K562 (cell line): ENCODE results near the gene COL20A1. TPM values are rescaled to one million over a fixed set of nuclear protein-coding genes. Genes with fewer than 3 reads are reported as not detected.

Experiments used
- CREM ChIP-seq: IDR thresholded peaks from 2 replicates; pipeline ENCODE4 v1.6.1; 2014; ENCODE audit warnings: antibody characterized with exemption, low read depth
- CXXC5 ChIP-seq: fragments of 250-450 bp; sonication (Bioruptor Pico); IDR thresholded peaks from 2 replicates; pipeline ENCODE4 v1.8.0; 2022; ENCODE audit warnings: inconsistent platforms, mild to moderate bottlenecking, moderate library complexity
- ETS2 ChIP-seq: IDR thresholded peaks from 2 replicates; pipeline ENCODE4 v1.6.1; 2016; ENCODE audit warnings: borderline replicate concordance, missing genetic modification characterization, mild to moderate bottlenecking, moderate library complexity, missing compliant biosample characterization; ENCODE audit not compliant: poor library complexity, severe bottlenecking
- NFRKB ChIP-seq: fragments of 450-650 bp; IDR thresholded peaks from 2 replicates; pipeline ENCODE4 v1.6.1; 2016; ENCODE audit warnings: low read depth
- NUFIP1 ChIP-seq: fragments of 450-650 bp; IDR thresholded peaks from 2 replicates; pipeline ENCODE4 v1.6.1; 2018; ENCODE audit not compliant: partially characterized antibody
- PHB2 ChIP-seq: fragments of 450-650 bp; IDR thresholded peaks from 2 replicates; pipeline ENCODE4 v1.6.1; 2017; ENCODE audit warnings: low read depth
- PRDM10 ChIP-seq: fragments of 450-650 bp; IDR thresholded peaks from 2 replicates; pipeline ENCODE4 v1.6.1; 2018; ENCODE audit not compliant: partially characterized antibody
- RBM34 ChIP-seq: fragments of 200-400 bp; formaldehyde crosslinking; IDR thresholded peaks from 2 replicates; pipeline ENCODE4 v1.6.1; 2018; ENCODE audit warnings: low read length, borderline replicate concordance; ENCODE audit not compliant: insufficient read depth
- SAP30 ChIP-seq: fragments of 200-600 bp; sonication (generic); IDR thresholded peaks from 2 replicates; pipeline ENCODE4 v1.6.1; 2012; ENCODE audit warnings: borderline replicate concordance, low read depth, mild to moderate bottlenecking, moderate library complexity, low read length, control low read depth, inconsistent platforms; ENCODE audit not compliant: insufficient read depth, poor library complexity, severe bottlenecking
- SMARCB1 ChIP-seq: IDR thresholded peaks from 2 replicates; pipeline ENCODE4 v1.6.1; 2011; ENCODE audit warnings: improper control_type of control experiment, low read depth; ENCODE audit not compliant: insufficient read length
- SREBF1 ChIP-seq: fragments of 150-350 bp; IDR thresholded peaks from 2 replicates; pipeline ENCODE4 v1.6.1; 2014; ENCODE audit warnings: antibody characterized with exemption, low read depth, low read length, borderline replicate concordance
- SREBF2 ChIP-seq: sonication (generic); formaldehyde crosslinking; IDR thresholded peaks from 2 replicates; pipeline ENCODE4 v1.4.0; 2020; ENCODE audit warnings: mild to moderate bottlenecking, missing genetic modification reagents
- STAT5A ChIP-seq: IDR thresholded peaks from 2 replicates; pipeline ENCODE4 v1.6.1; 2012; ENCODE audit warnings: low read length, inconsistent platforms, borderline replicate concordance
- TCF7L2 ChIP-seq: fragments of 150-350 bp; IDR thresholded peaks from 2 replicates; pipeline ENCODE4 v1.6.1; 2016; ENCODE audit warnings: low read depth, mild to moderate bottlenecking, low read length, moderate library complexity
- USF2 ChIP-seq: sonication (generic); formaldehyde crosslinking; IDR thresholded peaks from 2 replicates; pipeline ENCODE4 v1.5.0; 2020; ENCODE audit warnings: missing genetic modification reagents
- ZKSCAN3 ChIP-seq: fragments of 250-450 bp; sonication (Bioruptor Pico); IDR thresholded peaks from 2 replicates; pipeline ENCODE4 v1.4.0; 2020
- ZNF217 ChIP-seq: sonication (generic); formaldehyde crosslinking; IDR thresholded peaks from 2 replicates; pipeline ENCODE4 v1.8.0; 2022; ENCODE audit warnings: mild to moderate bottlenecking, missing genetic modification reagents
- ZNF695 ChIP-seq: fragments of 450-650 bp; formaldehyde crosslinking; IDR thresholded peaks from 2 replicates; pipeline ENCODE4 v1.4.0; 2020; ENCODE audit warnings: mild to moderate bottlenecking, moderate library complexity
- polyA plus RNA-seq, 8 experiments: library from polyadenylated mRNA; depleted of rRNA in 4 of 8; stranded (reverse) in 5 of 8; unstranded in 3 of 8; fragments of >200 nt; fragmentation: Nextera tagmentation in 2 of 8; fragmentation: Illumina TruSeq in 1 of 8; extraction: Ambion mirVana in 2 of 8; extraction: Trizol in 1 of 8; gene quantifications; 2 replicates each; pipeline versions ENCODE4 v1.2.1 to v1.2.3, GENCODE V29; 2011 to 2014; ENCODE audit warnings: inconsistent platforms in 1 of 8, missing spikeins in 1 of 8
- total RNA-seq, 7 experiments: library from RNA; depleted of rRNA in 6 of 7; stranded (reverse); fragments of >200 nt in 6 of 7; fragmentation: Illumina TruSeq in 2 of 7; extraction: Trizol in 2 of 7; gene quantifications; 2 replicates each; pipeline versions ENCODE4 v1.2.1 to v1.2.3, GENCODE V29; 2011 to 2021; ENCODE audit warnings: low replicate concordance in 1 of 7
- TF ChIP-seq, protein P1 (sequence below): sonication (generic); IDR thresholded peaks from 2 replicates; pipeline ENCODE4 v1.6.1; 2016
- TF ChIP-seq, protein P2 (sequence below): sonication (generic); formaldehyde crosslinking; IDR thresholded peaks from 2 replicates; pipeline ENCODE4 v1.8.0; 2022; ENCODE audit warnings: mild to moderate bottlenecking, missing genetic modification reagents
- TF ChIP-seq, protein P3 (sequence below): sonication (generic); formaldehyde crosslinking; IDR thresholded peaks from 2 replicates; pipeline ENCODE4 v1.8.1; 2023; ENCODE audit warnings: mild to moderate bottlenecking, missing genetic modification reagents

The COL20A1 gene
- total and polyA plus RNA-seq, 9 of the 15 experiments (the other 6 are each of a cell fraction or from before 2014, with no cell fraction given): not detected

GRCh38 chr20:63264000-63264399, 29.0 kb upstream of the COL20A1 start (continued):
- TF ChIP-seq USF2 (CRISPR knock-in tag): no peak
- TF ChIP-seq NUFIP1: no peak
- TF ChIP-seq NFRKB: no peak
- TF ChIP-seq PRDM10: no peak
- TF ChIP-seq, protein P1, sequence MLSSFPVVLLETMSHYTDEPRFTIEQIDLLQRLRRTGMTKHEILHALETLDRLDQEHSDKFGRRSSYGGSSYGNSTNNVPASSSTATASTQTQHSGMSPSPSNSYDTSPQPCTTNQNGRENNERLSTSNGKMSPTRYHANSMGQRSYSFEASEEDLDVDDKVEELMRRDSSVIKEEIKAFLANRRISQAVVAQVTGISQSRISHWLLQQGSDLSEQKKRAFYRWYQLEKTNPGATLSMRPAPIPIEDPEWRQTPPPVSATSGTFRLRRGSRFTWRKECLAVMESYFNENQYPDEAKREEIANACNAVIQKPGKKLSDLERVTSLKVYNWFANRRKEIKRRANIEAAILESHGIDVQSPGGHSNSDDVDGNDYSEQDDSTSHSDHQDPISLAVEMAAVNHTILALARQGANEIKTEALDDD: no peak
- TF ChIP-seq SAP30: no peak
- TF ChIP-seq CREM: no peak
- peak; percentile 80 for TF ChIP-seq CXXC5 (CRISPR knock-in tag)
- no peak for TF ChIP-seq SREBF1
- TF ChIP-seq, protein P2, sequence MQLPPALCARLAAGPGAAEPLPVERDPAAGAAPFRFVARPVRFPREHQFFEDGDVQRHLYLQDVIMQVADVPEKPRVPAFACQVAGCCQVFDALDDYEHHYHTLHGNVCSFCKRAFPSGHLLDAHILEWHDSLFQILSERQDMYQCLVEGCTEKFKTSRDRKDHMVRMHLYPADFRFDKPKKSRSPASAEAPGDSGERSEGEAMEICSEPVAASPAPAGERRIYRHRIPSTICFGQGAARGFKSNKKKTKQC: no peak
- TF ChIP-seq ZNF217 (CRISPR knock-in tag): no peak
- TF ChIP-seq RBM34: no peak
- no peak for TF ChIP-seq ZNF695 (CRISPR knock-in tag)
- TF ChIP-seq ETS2 (tag): no peak
- TF ChIP-seq STAT5A: no peak
- 0 out of 2 replicates have a peak, but pooled peaks have one; percentile 54 for TF ChIP-seq ZKSCAN3
- TF ChIP-seq SREBF2: no peak
- TF ChIP-seq SMARCB1: no peak
- TF ChIP-seq PHB2: no peak
- no peak for TF ChIP-seq TCF7L2
- TF ChIP-seq, protein P3, sequence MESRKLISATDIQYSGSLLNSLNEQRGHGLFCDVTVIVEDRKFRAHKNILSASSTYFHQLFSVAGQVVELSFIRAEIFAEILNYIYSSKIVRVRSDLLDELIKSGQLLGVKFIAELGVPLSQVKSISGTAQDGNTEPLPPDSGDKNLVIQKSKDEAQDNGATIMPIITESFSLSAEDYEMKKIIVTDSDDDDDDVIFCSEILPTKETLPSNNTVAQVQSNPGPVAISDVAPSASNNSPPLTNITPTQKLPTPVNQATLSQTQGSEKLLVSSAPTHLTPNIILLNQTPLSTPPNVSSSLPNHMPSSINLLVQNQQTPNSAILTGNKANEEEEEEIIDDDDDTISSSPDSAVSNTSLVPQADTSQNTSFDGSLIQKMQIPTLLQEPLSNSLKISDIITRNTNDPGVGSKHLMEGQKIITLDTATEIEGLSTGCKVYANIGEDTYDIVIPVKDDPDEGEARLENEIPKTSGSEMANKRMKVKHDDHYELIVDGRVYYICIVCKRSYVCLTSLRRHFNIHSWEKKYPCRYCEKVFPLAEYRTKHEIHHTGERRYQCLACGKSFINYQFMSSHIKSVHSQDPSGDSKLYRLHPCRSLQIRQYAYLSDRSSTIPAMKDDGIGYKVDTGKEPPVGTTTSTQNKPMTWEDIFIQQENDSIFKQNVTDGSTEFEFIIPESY: no peak
